Neural progenitor cell (in vitro differentiated cells): ENCODE measurements around the gene PRDX1.

Experiments used
- CTCF ChIP-seq: fragments of 200-600 bp; sonication (generic); IDR thresholded peaks from 2 replicates; pipeline ENCODE4 v1.5.1; 2017; ENCODE audit warnings: antibody characterized with exemption, mild to moderate bottlenecking
- EZH2 ChIP-seq: fragments of 200-600 bp; sonication (generic); IDR thresholded peaks from 2 replicates; pipeline ENCODE4 v1.6.1; 2017; ENCODE audit warnings: antibody characterized with exemption, mild to moderate bottlenecking, moderate library complexity
- EZH2phosphoT487 ChIP-seq: fragments of 200-600 bp; sonication (generic); IDR thresholded peaks from 2 replicates; pipeline ENCODE4 v1.6.1; 2017; ENCODE audit warnings: antibody characterized with exemption

DNA sequence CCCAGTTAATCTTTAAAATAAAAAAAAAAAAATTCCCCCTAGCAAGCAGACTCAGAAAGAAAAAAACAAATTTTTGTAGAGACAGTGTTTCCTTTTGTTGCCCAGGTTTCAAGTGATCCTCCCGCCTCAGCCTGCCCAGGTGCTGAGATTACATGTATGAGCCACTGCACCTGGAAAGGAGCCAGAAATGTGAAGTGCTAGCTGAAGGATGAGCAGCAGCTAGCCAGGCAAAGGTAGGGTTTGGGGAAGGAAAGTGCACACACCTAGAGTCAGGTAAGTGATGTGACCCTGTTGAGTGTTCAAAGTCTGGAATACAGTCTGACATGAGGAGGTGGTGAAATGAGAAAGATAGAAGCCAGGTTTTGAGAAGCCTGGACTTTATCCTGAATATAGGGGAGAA lies 30.6 kb upstream of the PRDX1 start:
- TF ChIP-seq CTCF (no peak), EZH2 (no peak), EZH2phosphoT487 (no peak)
